IMR-90 (cell line): ENCODE measurements around the gene LTO1. TPM values are rescaled to one million over a fixed set of nuclear protein-coding genes. Genes with fewer than 3 reads are reported as not detected.

Experiments
- ATAC-seq: fragments of 200-7000 bp; cut with Tn5 transposase; 2 replicates; pipeline ENCODE4 v1.9.1; 2020; ENCODE audit warnings: low read depth, mild to moderate bottlenecking, moderate library complexity
- BruUV-seq: library from RNA; stranded (reverse); fragments of 400-500 nt; replicated peaks from 2 replicates; lab custom pipeline; 2021; lab: Mats Ljungman, UMichigan
- CTCF ChIA-PET: fragments of 300-600 bp; formaldehyde crosslinking; extraction: SDS; loops from one replicate; lab custom pipeline; 2021; ENCODE audit warnings: antibody characterized with exemption; lab: Yijun Ruan, JAX
- POLR2A ChIA-PET: fragments of 300-600 bp; sonication (Branson Sonifier 250); formaldehyde crosslinking; loops from one replicate; lab custom pipeline; 2022; ENCODE audit warnings: antibody characterized with exemption; ENCODE audit not compliant: unreplicated experiment; lab: Charles Lee
- DNase-seq: peaks from one replicate; pipeline ENCODE4 v3.0.0; 2013
- H2AFZ ChIP-seq: replicated peaks from 2 replicates; pipeline ENCODE3; 2013; ENCODE audit warnings: low read length, mild to moderate bottlenecking; ENCODE audit not compliant: poor library complexity
- H2AK5ac ChIP-seq: 2 replicates; pipeline ENCODE4 v1.6.1; 2013; ENCODE audit warnings: low read depth, low read length, inconsistent platforms
- H2AK9ac ChIP-seq: replicated peaks from 2 replicates; pipeline ENCODE3; 2013; ENCODE audit warnings: mild to moderate bottlenecking, low read depth, low read length, moderate library complexity; ENCODE audit not compliant: poor library complexity
- H2BK120ac ChIP-seq: 2 replicates; pipeline ENCODE4 v1.6.1; 2013; ENCODE audit warnings: low read depth, low read length, inconsistent platforms
- H2BK15ac ChIP-seq: 3 replicates; pipeline ENCODE4 v1.6.1; 2013; ENCODE audit warnings: low read depth, low read length, inconsistent platforms
- H2BK20ac ChIP-seq: 2 replicates; pipeline ENCODE4 v1.6.1; 2013; ENCODE audit warnings: low read depth, mild to moderate bottlenecking, inconsistent platforms, low read length, moderate library complexity
- H2BK5ac ChIP-seq: 2 replicates; pipeline ENCODE4 v1.6.1; 2013; ENCODE audit warnings: mild to moderate bottlenecking, low read depth, low read length, inconsistent platforms; ENCODE audit not compliant: poor library complexity, severe bottlenecking
- H3K14ac ChIP-seq: replicated peaks from 2 replicates; pipeline ENCODE4 v1.6.1; 2013; ENCODE audit warnings: low read depth, low read length, inconsistent platforms
- H3K18ac ChIP-seq: 2 replicates; pipeline ENCODE4 v1.6.1; 2013; ENCODE audit warnings: low read depth, low read length, control low read depth
- H3K23ac ChIP-seq: 2 replicates; pipeline ENCODE4 v1.6.1; 2013; ENCODE audit warnings: low read depth, low read length, inconsistent platforms
- H3K27ac ChIP-seq: 2 replicates; pipeline ENCODE4 v1.5.1; 2013; ENCODE audit warnings: mild to moderate bottlenecking, control low read depth, low read length; ENCODE audit not compliant: insufficient read depth
- H3K27me3 ChIP-seq: 2 replicates; pipeline ENCODE4 v1.6.1; 2013; ENCODE audit warnings: low read length; ENCODE audit not compliant: control insufficient read depth, insufficient read depth
- H3K36me3 ChIP-seq: 2 replicates; pipeline ENCODE4 v1.6.1; 2013; ENCODE audit warnings: low read length, mixed read lengths; ENCODE audit not compliant: control insufficient read depth, insufficient read depth
- H3K4ac ChIP-seq: 2 replicates; pipeline ENCODE4 v1.6.1; 2013; ENCODE audit warnings: low read depth, low read length, inconsistent platforms
- H3K4me1 ChIP-seq: 2 replicates; pipeline ENCODE4 v1.6.1; 2013; ENCODE audit warnings: low read length, mixed read lengths; ENCODE audit not compliant: control insufficient read depth, insufficient read depth
- H3K4me2 ChIP-seq: 2 replicates; pipeline ENCODE4 v1.6.1; 2013; ENCODE audit warnings: low read depth, mild to moderate bottlenecking, control low read depth, low read length, moderate library complexity
- H3K4me3 ChIP-seq: 2 replicates; pipeline ENCODE4 v1.5.1; 2013; ENCODE audit warnings: low read depth, mild to moderate bottlenecking, control low read depth, low read length, moderate library complexity; ENCODE audit not compliant: insufficient read depth
- H3K56ac ChIP-seq: 2 replicates; pipeline ENCODE4 v1.6.1; 2013; ENCODE audit warnings: low read length, inconsistent platforms; ENCODE audit not compliant: insufficient read depth; ENCODE audit errors: extremely low read depth
- H3K79me1 ChIP-seq, 2 experiments: 2 replicates each; pipeline ENCODE4 v1.6.1; 2013; ENCODE audit warnings: low read length in 2 of 2, inconsistent platforms in 1 of 2, low read depth in 1 of 2
- H3K9ac ChIP-seq: 2 replicates; pipeline ENCODE4 v1.6.1; 2013; ENCODE audit warnings: low read depth, low read length, control low read depth
- H3K9me1 ChIP-seq: 2 replicates; pipeline ENCODE4 v1.6.1; 2013; ENCODE audit warnings: low read length, inconsistent platforms; ENCODE audit not compliant: insufficient read depth
- H3K9me3 ChIP-seq: 2 replicates; pipeline ENCODE4 v1.6.1; 2013; ENCODE audit warnings: low read length; ENCODE audit not compliant: control insufficient read depth, insufficient read depth
- H4K20me1 ChIP-seq: 2 replicates; pipeline ENCODE4 v1.6.1; 2013; ENCODE audit warnings: low read length, inconsistent platforms; ENCODE audit not compliant: insufficient read depth
- H4K5ac ChIP-seq: 2 replicates; pipeline ENCODE4 v1.6.1; 2013; ENCODE audit warnings: mild to moderate bottlenecking, low read depth, low read length, control low read depth
- H4K8ac ChIP-seq, 2 experiments: 2 replicates each; pipeline ENCODE4 v1.6.1; 2013; ENCODE audit warnings: low read depth in 2 of 2, low read length in 2 of 2, control low read depth in 1 of 2, inconsistent platforms in 1 of 2
- H4K91ac ChIP-seq: 2 replicates; pipeline ENCODE4 v1.6.1; 2013; ENCODE audit warnings: low read depth, low read length, inconsistent platforms; ENCODE audit not compliant: insufficient read depth
- CHD1 ChIP-seq: IDR thresholded peaks from 2 replicates; pipeline ENCODE4 v1.6.1; 2012; ENCODE audit warnings: low read depth, low read length, improper control_type of control experiment
- CTCF ChIP-seq: conservative IDR thresholded peaks from 2 replicates; pipeline ENCODE4 v1.5.1; 2012; ENCODE audit warnings: mild to moderate bottlenecking, low read depth, low read length, improper control_type of control experiment
- ELK1 ChIP-seq: fragments of 150-350 bp; IDR thresholded peaks from 2 replicates; pipeline ENCODE4 v1.6.1; 2016; ENCODE audit warnings: low read depth, mild to moderate bottlenecking, low read length, moderate library complexity, borderline replicate concordance
- FOS ChIP-seq: fragments of 150-350 bp; IDR thresholded peaks from 2 replicates; pipeline ENCODE4 v1.6.1; 2016; ENCODE audit warnings: low read depth, low read length
- NFE2L2 ChIP-seq: fragments of 150-350 bp; IDR thresholded peaks from 2 replicates; pipeline ENCODE4 v1.6.1; 2016; ENCODE audit warnings: low read depth, mild to moderate bottlenecking, low read length
- POLR2A ChIP-seq: IDR thresholded peaks from 2 replicates; pipeline ENCODE4 v1.6.1; 2012; ENCODE audit warnings: mild to moderate bottlenecking, low read depth, low read length
- RAD21 ChIP-seq: IDR thresholded peaks from 2 replicates; pipeline ENCODE4 v1.6.1; 2012; ENCODE audit warnings: low read length, improper control_type of control experiment
- RCOR1 ChIP-seq: IDR thresholded peaks from 2 replicates; pipeline ENCODE4 v1.6.1; 2012; ENCODE audit warnings: mild to moderate bottlenecking, low read length, improper control_type of control experiment; ENCODE audit not compliant: insufficient replicate concordance
- whole genome bisulfite sequencing, 2 experiments: methylation state at CpG; one replicate each; pipeline versions ENCODE4 v1.1.5 to v1.1.7; 2013; ENCODE audit warnings: missing lambda C conversion rate in 2 of 2; ENCODE audit not compliant: insufficient read length in 1 of 2; ENCODE audit errors: extremely low coverage in 2 of 2; 5-methylcytosine and 5-hydroxymethylcytosine counted together
- dilution Hi-C: fragments of 300-500 bp; cut with HindIII; formaldehyde crosslinking; loops from one replicate; pipeline ENCODE4 v1.14.3; 2018; ENCODE audit warnings: low sequenced_read_pairs; ENCODE audit not compliant: unreplicated experiment
- in situ Hi-C: fragments of 300-500 bp; cut with MboI; formaldehyde crosslinking; loops from 3 replicates; pipeline ENCODE4 v1.14.3; 2019; ENCODE audit warnings: low sequenced_read_pairs, inconsistent platforms, mixed read lengths
- intact Hi-C: fragments of 100-400 bp; cut with micrococcal nuclease; formaldehyde crosslinking; loops from 2 replicates; pipeline ENCODE4 v1.10.0; 2022
- polyA plus RNA-seq, 3 experiments: library from polyadenylated mRNA; depleted of rRNA; stranded (reverse); fragments of >200 nt; gene quantifications; 2 replicates each; pipeline ENCODE4 v1.2.3, GENCODE V29; 2012; ENCODE audit warnings: low replicate concordance in 1 of 3
- total RNA-seq: library from RNA; depleted of rRNA; stranded (reverse); fragments of >200 nt; gene quantifications from 2 replicates; pipeline ENCODE4 v1.2.3, GENCODE V29; 2012

LTO1 gene
- total and polyA plus RNA-seq, 2 of the 4 experiments (the other 2 are of a cell fraction) = 8.2 to 23.5 TPM

- Histone ChIP-seq H3K4me1 (peaks cover 7% of the 10 kb centered on the region), H2BK20ac (no peak overlapping the region), H3K56ac (no peak overlapping the region), H2BK120ac (no peak overlapping the region), H2AFZ (no peak overlapping the region), H3K4me3 (no peak overlapping the region), H3K9ac (no peak overlapping the region), H2BK5ac (no peak overlapping the region), H4K8ac (no peak overlapping the region), H4K5ac (no peak overlapping the region), H3K23ac (no peak overlapping the region), H3K9me3 (no peaks in the 10 kb centered on the region), H3K4ac (no peak overlapping the region), H4K91ac (no peak overlapping the region), H3K27me3 (no peaks in the 10 kb centered on the region), H3K79me1 (peaks cover 27 to 65% of the 10 kb centered on the region in 2 experiments), H3K14ac (no peak overlapping the region), H3K4me2 (no peak overlapping the region), H3K36me3 (peaks cover 23% of the 10 kb centered on the region), H3K18ac (no peak overlapping the region), H2BK15ac (no peak overlapping the region), H3K27ac (no peak overlapping the region), H2AK9ac (no peak overlapping the region), H2AK5ac (no peak overlapping the region), H3K9me1 (no peaks in the 10 kb centered on the region; the same call in 1 of the 2 replicates), H4K20me1 (peaks cover 23% of the 10 kb centered on the region)
- DNase-seq (no peak), ATAC-seq (no peak)
- TF ChIP-seq CTCF = no peak
- no peak for TF ChIP-seq ELK1
- TF ChIP-seq NFE2L2 = no peak
- no peak for TF ChIP-seq POLR2A
- TF ChIP-seq FOS = no peak
- no peak for TF ChIP-seq RAD21
- no peak for TF ChIP-seq RCOR1
- TF ChIP-seq CHD1 = no peak
- in situ Hi-C loops (loop anchor here (5.0 to 25.0 kb wide), 3 partner anchors 565 to 1060 kb away; no protein-coding TSS in a partner anchor), intact Hi-C loops (no loop called here), dilution Hi-C loops (no loop called here)
- 100% methylated on average over 1 of the region's 10 CpGs; no CpG with 5 or more reads in 1 of the 2 experiments for WGBS, 2 experiments
- POLR2A ChIA-PET = interaction anchor here (0.6 kb wide), 1 partner anchor 1032 kb away, joined by 8 read pairs; no protein-coding TSS in a partner anchor
- no TSS peak for BruUV-seq
- CTCF ChIA-PET = no interaction called here
Measured at GRCh38 chr11:69671734-69672465, 3.3 kb downstream of the LTO1 start.
